ENCODE measurements around the gene ERVW-1. TPM values are rescaled to one million over a fixed set of nuclear protein-coding genes. Genes with fewer than 3 reads are reported as not detected.

The ERVW-1 gene
- total RNA-seq, 2 experiments from 2014 or later, result not detected

DNA sequence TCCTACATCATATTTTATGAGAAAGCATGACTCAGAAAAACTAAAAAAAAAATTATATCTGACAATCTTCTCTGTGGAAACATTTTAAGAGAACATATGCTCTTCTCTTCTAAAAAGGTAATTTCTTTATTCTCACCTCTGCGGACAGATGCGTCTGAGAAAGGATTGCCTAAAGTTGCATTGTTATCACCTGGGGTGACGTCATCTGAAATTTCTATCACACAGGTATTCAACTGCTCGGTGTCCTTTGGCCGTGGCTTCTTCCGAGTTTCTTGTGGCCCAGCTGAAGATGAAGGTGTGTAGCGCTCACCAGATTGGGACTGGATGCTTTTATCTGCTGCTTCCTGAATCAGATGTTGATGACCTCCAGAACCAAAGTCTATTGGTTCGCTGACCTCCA, 44.7 kb downstream of the ERVW-1 start:
- no peak overlapping the region for H3K27ac Mint-ChIP-seq
- H3K36me3 ChIP-seq (ENCODE audit: insufficient read depth, low read length), result no peaks in the 10 kb centered on the region
- no peaks in the 10 kb centered on the region for H3K9me3 Mint-ChIP-seq
- POLR2A ChIA-PET, result no interaction called here
- H3K27me3 ChIP-seq (ENCODE audit: control insufficient read depth in 1 of 2, insufficient read depth in 2 of 2, low read length in 2 of 2), result no peaks in the 10 kb centered on the region
- H3K4me1 ChIP-seq (ENCODE audit: insufficient read depth, low read length), result no peaks in the 10 kb centered on the region
- DNase-seq (no peak), ATAC-seq (ENCODE audit: poor library complexity) (no peak)
- no peak overlapping the region for H3K4me3 ChIP-seq (ENCODE audit: low read length)
- no peaks in the 10 kb centered on the region for H3K36me3 Mint-ChIP-seq (ENCODE audit: low read depth)
- intact Hi-C loops (cut with DNase I, micrococcal nuclease), result no loop called here
- CTCF ChIA-PET, result interaction anchor here (0.8 kb wide), 1 partner anchor 14 kb away, joined by 3 read pairs; the partner anchor contains the start of gene GATAD1
- no peaks in the 10 kb centered on the region for H3K4me1 Mint-ChIP-seq (ENCODE audit: low read depth)
- TF ChIP-seq, protein P1, sequence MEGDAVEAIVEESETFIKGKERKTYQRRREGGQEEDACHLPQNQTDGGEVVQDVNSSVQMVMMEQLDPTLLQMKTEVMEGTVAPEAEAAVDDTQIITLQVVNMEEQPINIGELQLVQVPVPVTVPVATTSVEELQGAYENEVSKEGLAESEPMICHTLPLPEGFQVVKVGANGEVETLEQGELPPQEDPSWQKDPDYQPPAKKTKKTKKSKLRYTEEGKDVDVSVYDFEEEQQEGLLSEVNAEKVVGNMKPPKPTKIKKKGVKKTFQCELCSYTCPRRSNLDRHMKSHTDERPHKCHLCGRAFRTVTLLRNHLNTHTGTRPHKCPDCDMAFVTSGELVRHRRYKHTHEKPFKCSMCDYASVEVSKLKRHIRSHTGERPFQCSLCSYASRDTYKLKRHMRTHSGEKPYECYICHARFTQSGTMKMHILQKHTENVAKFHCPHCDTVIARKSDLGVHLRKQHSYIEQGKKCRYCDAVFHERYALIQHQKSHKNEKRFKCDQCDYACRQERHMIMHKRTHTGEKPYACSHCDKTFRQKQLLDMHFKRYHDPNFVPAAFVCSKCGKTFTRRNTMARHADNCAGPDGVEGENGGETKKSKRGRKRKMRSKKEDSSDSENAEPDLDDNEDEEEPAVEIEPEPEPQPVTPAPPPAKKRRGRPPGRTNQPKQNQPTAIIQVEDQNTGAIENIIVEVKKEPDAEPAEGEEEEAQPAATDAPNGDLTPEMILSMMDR (IDR thresholded peaks at IDR 0.05), result no peak
- H3K4me3 Mint-ChIP-seq, result no peak overlapping the region
- no peaks in the 10 kb centered on the region for H3K27me3 Mint-ChIP-seq
- no peaks in the 10 kb centered on the region for H3K9me3 ChIP-seq (ENCODE audit: control insufficient read depth in 1 of 2, insufficient read depth in 1 of 2, low read length in 2 of 2)
- H3K27ac ChIP-seq (ENCODE audit: low read depth in 1 of 2, low read length in 2 of 2), result no peak overlapping the region

DNA sequence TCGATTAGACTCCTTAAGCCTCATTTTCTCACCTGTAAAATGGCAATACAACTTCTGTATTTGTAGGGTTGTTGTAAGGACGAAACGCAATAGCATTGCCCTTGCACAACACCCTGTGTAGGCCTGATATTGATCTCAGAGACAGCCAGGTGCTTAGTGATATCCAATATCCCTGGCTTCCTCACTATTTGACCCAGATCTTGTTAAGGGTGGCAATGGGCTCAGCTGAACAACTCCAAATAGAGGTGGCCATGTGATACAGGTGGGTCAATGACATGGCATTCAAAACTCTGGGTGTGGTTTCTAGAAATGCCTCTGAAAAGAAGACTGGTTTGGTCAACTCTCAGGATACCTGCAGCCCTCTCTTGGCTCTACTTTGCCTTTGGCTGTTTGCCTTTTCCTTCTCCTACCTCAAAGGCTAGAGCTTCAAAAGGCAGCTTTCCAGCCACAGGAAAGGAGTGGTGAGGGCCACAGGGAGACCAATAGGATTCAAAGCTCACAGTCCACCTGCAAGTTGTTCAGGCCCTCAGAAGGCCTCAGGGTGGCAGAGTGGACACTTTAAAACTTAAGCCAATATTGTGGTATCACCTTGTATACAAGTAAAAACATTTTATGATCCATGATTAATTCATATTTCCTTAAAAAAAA, 45.3 kb downstream of the ERVW-1 start:
- TF ChIP-seq, protein P1 (IDR thresholded peaks at IDR 0.05), result no peak
- ATAC-seq (ENCODE audit: poor library complexity), result no peak
- Mint-ChIP-seq H3K36me3 (ENCODE audit: low read depth) (no peaks in the 10 kb centered on the region), H3K4me1 (ENCODE audit: low read depth) (no peaks in the 10 kb centered on the region), H3K27ac (no peak overlapping the region), H3K27me3 (peaks cover 5% of the 10 kb centered on the region), H3K9me3 (no peaks in the 10 kb centered on the region), H3K4me3 (no peak overlapping the region)
- Histone ChIP-seq H3K9me3 (ENCODE audit: control insufficient read depth in 1 of 2, insufficient read depth in 1 of 2, low read length in 2 of 2) (no peaks in the 10 kb centered on the region), H3K27ac (ENCODE audit: low read depth in 1 of 2, low read length in 2 of 2) (no peak overlapping the region), H3K4me3 (ENCODE audit: low read length) (no peak overlapping the region), H3K27me3 (ENCODE audit: control insufficient read depth in 1 of 2, insufficient read depth in 2 of 2, low read length in 2 of 2) (no peaks in the 10 kb centered on the region), H3K36me3 (ENCODE audit: insufficient read depth, low read length) (no peaks in the 10 kb centered on the region), H3K4me1 (ENCODE audit: insufficient read depth, low read length) (no peaks in the 10 kb centered on the region)
- POLR2A ChIA-PET, result no interaction called here
- CTCF ChIA-PET, result interaction anchor here (0.8 kb wide), 1 partner anchor 15 kb away, joined by 3 read pairs; the partner anchor contains the start of gene GATAD1
- intact Hi-C loops (cut with DNase I, micrococcal nuclease), result no loop called here
- DNase-seq, result no peak

DNA sequence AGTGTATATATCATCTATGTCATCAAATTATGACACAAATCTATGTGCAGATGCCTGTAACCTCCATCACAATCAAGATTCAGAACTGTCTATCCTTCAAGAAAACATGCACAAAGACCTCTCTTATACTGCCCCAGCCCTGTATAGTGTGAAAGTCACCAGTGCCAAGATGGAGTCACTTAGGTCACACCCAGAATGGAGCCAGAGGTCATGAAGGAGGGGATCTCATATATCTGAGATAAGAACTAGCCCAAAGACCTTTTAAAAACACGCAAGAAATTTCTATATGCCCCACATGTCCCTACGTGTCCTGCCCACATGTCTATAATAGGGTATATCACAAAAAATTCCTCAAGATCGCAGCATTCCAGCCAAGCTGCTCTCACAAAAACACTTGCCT, 50.6 kb downstream of the ERVW-1 start:
- ChIA-PET POLR2A (no interaction called here), CTCF (interaction anchor here (0.7 to 2.2 kb wide), 3 partner anchors 20 to 69 kb away, joined by 3 to 11 read pairs (median 3); partner anchors contain the start of gene GATAD1)
- Mint-ChIP-seq H3K4me1 (ENCODE audit: low read depth) (peaks cover 12% of the 10 kb centered on the region), H3K27me3 (peaks cover 22% of the 10 kb centered on the region), H3K36me3 (ENCODE audit: low read depth) (no peaks in the 10 kb centered on the region), H3K4me3 (no peak overlapping the region), H3K9me3 (no peaks in the 10 kb centered on the region), H3K27ac (no peak overlapping the region)
- Histone ChIP-seq H3K4me1 (ENCODE audit: insufficient read depth, low read length) (peaks cover 11% of the 10 kb centered on the region), H3K4me3 (ENCODE audit: low read length) (no peak overlapping the region), H3K27ac (ENCODE audit: low read depth in 1 of 2, low read length in 2 of 2) (no peak overlapping the region), H3K9me3 (ENCODE audit: control insufficient read depth in 1 of 2, insufficient read depth in 1 of 2, low read length in 2 of 2) (no peaks in the 10 kb centered on the region), H3K27me3 (ENCODE audit: control insufficient read depth in 1 of 2, insufficient read depth in 2 of 2, low read length in 2 of 2) (peaks cover 2 to 11% of the 10 kb centered on the region in 2 experiments), H3K36me3 (ENCODE audit: insufficient read depth, low read length) (no peaks in the 10 kb centered on the region)
- DNase-seq (no peak), ATAC-seq (ENCODE audit: poor library complexity) (no peak)
- TF ChIP-seq, protein P1 (IDR thresholded peaks at IDR 0.05), result no peak
- intact Hi-C loops (cut with DNase I, micrococcal nuclease), result no loop called here
